NT2/D1 (cell line): ENCODE results near the gene NRXN3.

Experiments used
- YY1 ChIP-seq: IDR thresholded peaks from 2 replicates; pipeline ENCODE4 v1.6.1; 2011; ENCODE audit not compliant: insufficient read length, insufficient read depth
- ZNF274 ChIP-seq: IDR thresholded peaks from 2 replicates; pipeline ENCODE4 v1.6.1; 2011; ENCODE audit warnings: mild to moderate bottlenecking, low read depth, low read length

GRCh38 chr14:79028281-79028680 lies 858.1 kb downstream of the NRXN3 start:
- TF ChIP-seq YY1 (no peak), ZNF274 (no peak)
